Type B pancreatic cell (in vitro differentiated cells): ENCODE data around the gene INTS14. TPM values are rescaled to one million over a fixed set of nuclear protein-coding genes. Genes with fewer than 3 reads are reported as not detected.
A peak's percentile ranks its signal among the peaks of the same experiment; 100 is the strongest.

ENCODE experiments used
- DNase-seq: peaks from one replicate; pipeline ENCODE4 v3.0.0; 2021; ENCODE audit warnings: mixed read lengths; ENCODE audit not compliant: unreplicated experiment; ENCODE audit errors: extremely low spot score
- H3K27ac Mint-ChIP-seq: 2 replicates; pipeline ENCODE4 v1.8.0; 2021; ENCODE audit warnings: mild to moderate bottlenecking, mixed read lengths
- H3K27me3 Mint-ChIP-seq: 2 replicates; pipeline ENCODE4 v1.8.0; 2021; ENCODE audit warnings: mixed read lengths
- H3K36me3 Mint-ChIP-seq: 2 replicates; pipeline ENCODE4 v1.8.0; 2021; ENCODE audit warnings: mixed read lengths
- H3K4me1 Mint-ChIP-seq: one replicate; pipeline ENCODE4 v1.8.0; 2021; ENCODE audit warnings: mixed read lengths; ENCODE audit not compliant: unreplicated experiment
- H3K4me3 Mint-ChIP-seq: 2 replicates; pipeline ENCODE4 v1.8.0; 2021; ENCODE audit warnings: mild to moderate bottlenecking, mixed read lengths
- H3K9me3 Mint-ChIP-seq: 2 replicates; pipeline ENCODE4 v1.8.0; 2021; ENCODE audit warnings: mixed read lengths
- total RNA-seq: library from RNA; stranded (reverse); gene quantifications from 2 replicates; pipeline ENCODE4 v1.2.1, GENCODE V29; 2021; ENCODE audit warnings: low replicate concordance
- TF ChIP-seq, protein P1 (sequence below): fragments of 200-600 bp; sonication (generic); conservative IDR thresholded peaks from 2 replicates; pipeline ENCODE4 v1.5.0; 2021; ENCODE audit warnings: antibody characterized with exemption, mild to moderate bottlenecking

Gene INTS14
- total RNA-seq, 1 donor from 2014 or later, result 49.3 TPM

DNA sequence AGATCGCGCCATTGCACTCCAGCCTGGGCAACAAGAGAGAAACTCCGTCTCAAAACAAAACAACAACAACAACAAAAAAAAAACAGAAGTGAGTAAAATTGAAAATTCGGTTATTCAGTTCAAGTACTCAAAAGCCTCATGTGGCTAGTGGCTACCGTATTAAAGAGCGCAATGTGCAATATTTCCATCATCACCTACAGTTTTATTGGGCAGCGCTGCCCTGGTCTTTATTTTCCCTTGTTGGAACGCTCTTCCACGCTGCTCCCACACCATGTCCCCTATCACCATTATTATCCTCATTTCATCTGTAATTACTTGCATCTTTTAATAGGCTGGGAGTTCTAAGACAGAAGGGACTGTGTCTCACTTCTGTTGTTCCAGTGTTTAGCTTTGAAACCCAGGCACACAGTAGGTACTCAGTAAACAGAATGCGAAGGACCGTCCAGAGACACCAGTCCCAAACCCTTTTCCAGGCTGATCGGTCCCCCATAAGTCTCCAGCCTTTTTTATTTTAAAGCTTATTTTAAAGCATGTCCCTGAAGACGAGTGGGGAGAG, 81.1 kb downstream of the INTS14 start:
- Mint-ChIP-seq H3K4me3 (peak overlapping the region; percentile 92), H3K27ac (peak overlapping the region; percentile 80), H3K4me1 (peaks cover 32% of the 10 kb centered on the region), H3K27me3 (no peaks in the 10 kb centered on the region), H3K36me3 (peaks cover 10% of the 10 kb centered on the region), H3K9me3 (no peaks in the 10 kb centered on the region)
- DNase-seq, result no peak
- TF ChIP-seq, protein P1, sequence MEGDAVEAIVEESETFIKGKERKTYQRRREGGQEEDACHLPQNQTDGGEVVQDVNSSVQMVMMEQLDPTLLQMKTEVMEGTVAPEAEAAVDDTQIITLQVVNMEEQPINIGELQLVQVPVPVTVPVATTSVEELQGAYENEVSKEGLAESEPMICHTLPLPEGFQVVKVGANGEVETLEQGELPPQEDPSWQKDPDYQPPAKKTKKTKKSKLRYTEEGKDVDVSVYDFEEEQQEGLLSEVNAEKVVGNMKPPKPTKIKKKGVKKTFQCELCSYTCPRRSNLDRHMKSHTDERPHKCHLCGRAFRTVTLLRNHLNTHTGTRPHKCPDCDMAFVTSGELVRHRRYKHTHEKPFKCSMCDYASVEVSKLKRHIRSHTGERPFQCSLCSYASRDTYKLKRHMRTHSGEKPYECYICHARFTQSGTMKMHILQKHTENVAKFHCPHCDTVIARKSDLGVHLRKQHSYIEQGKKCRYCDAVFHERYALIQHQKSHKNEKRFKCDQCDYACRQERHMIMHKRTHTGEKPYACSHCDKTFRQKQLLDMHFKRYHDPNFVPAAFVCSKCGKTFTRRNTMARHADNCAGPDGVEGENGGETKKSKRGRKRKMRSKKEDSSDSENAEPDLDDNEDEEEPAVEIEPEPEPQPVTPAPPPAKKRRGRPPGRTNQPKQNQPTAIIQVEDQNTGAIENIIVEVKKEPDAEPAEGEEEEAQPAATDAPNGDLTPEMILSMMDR, result no peak

Other genes with a start within 250 kb of the INTS14 start
- 18.8 and 169 TPM in 2 replicates for gene IGDCC3, start 233.1 kb downstream of the INTS14 start, total RNA-seq
- 2.4 and 17.1 TPM in 2 replicates for gene IGDCC4, start 188.2 kb downstream of the INTS14 start, total RNA-seq
- 25.0 and 27.4 TPM in 2 replicates for gene DPP8, start 93.4 kb downstream of the INTS14 start, total RNA-seq
- 91.5 and 123 TPM in 2 replicates for gene HACD3, start 80.7 kb downstream of the INTS14 start, total RNA-seq
- gene SLC24A1, start 10.8 kb upstream of the INTS14 start, total RNA-seq, result 9.8 and 15.8 TPM in 2 replicates
- 13.4 and 13.6 TPM in 2 replicates for gene DENND4A, start 181.2 kb upstream of the INTS14 start, total RNA-seq